22Rv1 (cell line): ENCODE measurements around the gene GORASP2.

Experiments
- CTCF ChIP-seq: fragments of 450-650 bp; IDR thresholded peaks from 2 replicates; pipeline ENCODE4 v1.5.1; 2017; ENCODE audit warnings: mild to moderate bottlenecking
- ZFX ChIP-seq: fragments of 450-650 bp; IDR thresholded peaks from 2 replicates; pipeline ENCODE4 v1.6.1; 2017; ENCODE audit warnings: antibody characterized with exemption, borderline replicate concordance

- TF ChIP-seq CTCF (no peak), ZFX (no peak)
Observed at GRCh38 chr2:170999654-171000053, 70.6 kb downstream of the GORASP2 start.
